Measurements from ENCODE around the gene ANO1.
"Not testable (repeated sequence)": the region's sequence is repeated elsewhere in the genome, so short reads cannot be mapped to it uniquely, and the experiment has no call there.

Gene ANO1

GRCh38 chr11:70191495-70192140 lies 113.5 kb downstream of the ANO1 start:
- H3K4me3 ChIP-seq (ENCODE audit: low read depth, low read length): no peak overlapping the region
- TF ChIP-seq CTCF (IDR thresholded peaks at IDR 0.05; ENCODE audit: low read depth, low read length): peak; percentile 94

GRCh38 chr11:70192666-70193410 lies 114.7 kb downstream of the ANO1 start:
- no peak overlapping the region for H3K4me3 ChIP-seq (ENCODE audit: low read depth, low read length)
- no peak for TF ChIP-seq CTCF (IDR thresholded peaks at IDR 0.05; ENCODE audit: low read depth, low read length)

GRCh38 chr11:70193411-70194292 lies 115.5 kb downstream of the ANO1 start:
- no peak for TF ChIP-seq CTCF (IDR thresholded peaks at IDR 0.05; ENCODE audit: low read depth, low read length)
- H3K4me3 ChIP-seq (ENCODE audit: low read depth, low read length): no peak overlapping the region

GRCh38 chr11:70194792-70195791 lies 117.0 kb downstream of the ANO1 start:
- no peak overlapping the region for H3K4me3 ChIP-seq (ENCODE audit: low read depth, low read length)
- TF ChIP-seq CTCF (IDR thresholded peaks at IDR 0.05; ENCODE audit: low read depth, low read length): no peak

- no peak for TF ChIP-seq CTCF (IDR thresholded peaks at IDR 0.05; ENCODE audit: low read depth, low read length)
- no peak overlapping the region for H3K4me3 ChIP-seq (ENCODE audit: low read depth, low read length)
Observed at GRCh38 chr11:70200212-70200844, 122.2 kb downstream of the ANO1 start.

GRCh38 chr11:70201047-70201446 lies 122.9 kb downstream of the ANO1 start:
- H3K4me3 ChIP-seq (ENCODE audit: low read depth, low read length): not testable (repeated sequence)
